Stimulated activated CD4-positive, alpha-beta T cell treated with anti-CD3 and anti-CD28 coated beads, TNF-alpha, amount 100 ng/mL, for 24 hours (primary cell): ENCODE measurements around the gene DOK6.

ENCODE experiments used
- DNase-seq, 3 experiments: peaks; one replicate each; pipeline ENCODE4 v3.0.0-alpha.2; 2020; ENCODE audit warnings: low read depth in 3 of 3

DOK6 gene

DNA sequence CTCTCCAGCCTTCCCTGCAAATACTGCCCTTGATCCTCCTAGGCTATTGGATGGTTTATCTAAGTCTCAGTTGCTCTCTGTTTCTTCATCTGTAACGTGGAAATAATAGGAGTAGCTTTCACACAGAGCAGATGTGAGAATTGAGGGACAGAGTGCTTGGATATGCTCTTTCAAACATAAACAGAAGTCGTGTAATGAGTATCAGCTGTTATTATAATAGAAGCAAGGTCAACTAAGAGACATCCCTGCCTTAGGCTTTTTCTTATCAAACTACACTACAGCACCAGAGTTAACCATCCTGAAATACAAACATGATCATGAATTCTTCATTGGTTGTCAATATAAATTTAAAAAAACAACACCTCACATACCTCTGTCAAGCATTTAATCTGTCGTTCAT lies 138.2 kb downstream of the DOK6 start:
- DNase-seq, result no peak

DNA sequence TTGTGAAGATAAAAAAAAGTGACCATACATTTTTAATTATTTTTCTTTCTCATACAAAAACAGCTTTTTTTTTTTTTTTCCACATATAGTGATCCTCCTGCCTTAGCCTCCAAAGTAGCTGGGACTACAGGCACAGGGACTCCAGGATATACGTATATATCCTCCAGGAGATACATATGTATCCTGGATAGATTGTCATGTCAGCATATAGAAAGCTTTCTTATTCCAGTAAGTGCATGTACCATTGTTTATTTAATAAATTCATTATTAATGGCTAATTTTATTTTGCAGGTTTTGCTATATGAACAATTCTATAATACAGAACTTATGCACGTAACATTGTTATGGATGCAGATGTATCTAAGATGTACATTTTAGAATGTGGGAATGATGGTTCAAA lies 138.7 kb downstream of the DOK6 start:
- no peak for DNase-seq

DNA sequence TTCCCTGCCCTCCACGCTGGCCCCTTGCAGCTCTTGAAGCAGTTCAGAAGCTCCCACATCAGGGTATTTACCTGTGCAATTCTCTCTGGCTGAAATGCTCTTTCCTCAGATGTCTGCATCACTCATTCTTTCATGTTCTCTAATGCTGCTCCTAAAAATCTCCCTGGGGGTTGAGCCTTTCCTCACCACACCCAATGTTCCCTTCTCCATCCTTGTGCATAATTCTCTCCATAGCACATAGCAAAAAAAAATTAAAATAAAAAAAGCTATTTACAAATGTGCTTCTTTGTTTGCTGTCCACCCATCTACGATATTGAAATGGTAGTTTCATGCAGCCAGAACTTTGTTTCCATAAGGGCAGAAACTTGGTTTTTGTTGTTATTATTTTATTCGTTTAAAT lies 155.5 kb downstream of the DOK6 start:
- DNase-seq, result no peak

DNA sequence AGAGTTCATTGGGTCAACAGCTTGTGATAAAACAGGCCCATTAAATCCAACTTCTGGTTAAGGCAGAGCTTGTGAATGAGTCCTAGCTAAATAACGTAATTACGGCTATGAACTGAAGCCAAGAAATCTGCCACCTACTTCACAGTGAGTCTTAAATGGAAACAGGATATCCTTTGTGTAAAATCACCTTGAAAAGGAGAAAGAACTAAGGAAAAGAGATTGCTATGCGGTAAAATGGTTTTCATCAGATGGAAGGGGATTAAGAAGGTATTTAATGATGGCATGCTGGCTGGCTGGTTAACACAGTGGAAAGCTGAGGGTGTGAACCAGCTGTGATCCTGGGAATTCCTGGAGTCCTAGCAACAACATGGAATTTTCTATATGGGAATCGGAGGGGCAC lies 156.6 kb downstream of the DOK6 start:
- DNase-seq, result no peak

DNA sequence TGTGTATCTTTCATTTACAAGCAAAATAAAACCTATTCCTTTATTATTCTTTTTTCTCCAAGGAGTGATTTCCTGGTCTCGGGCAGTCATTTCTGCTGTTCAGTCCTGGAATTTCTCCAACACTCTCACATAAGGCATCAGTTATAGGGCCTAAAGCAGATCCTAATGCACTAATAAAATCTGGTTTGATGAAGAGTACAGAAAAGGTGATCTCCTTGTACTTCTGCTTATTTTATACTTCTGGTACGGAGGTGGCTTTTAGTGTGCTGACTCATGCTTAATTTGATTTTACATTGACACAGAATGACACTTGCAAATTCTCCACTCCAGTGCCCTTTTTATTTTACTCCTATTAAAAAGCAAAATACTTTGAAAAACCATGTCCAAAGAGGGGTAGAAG lies 157.4 kb downstream of the DOK6 start:
- no peak for DNase-seq

DNA sequence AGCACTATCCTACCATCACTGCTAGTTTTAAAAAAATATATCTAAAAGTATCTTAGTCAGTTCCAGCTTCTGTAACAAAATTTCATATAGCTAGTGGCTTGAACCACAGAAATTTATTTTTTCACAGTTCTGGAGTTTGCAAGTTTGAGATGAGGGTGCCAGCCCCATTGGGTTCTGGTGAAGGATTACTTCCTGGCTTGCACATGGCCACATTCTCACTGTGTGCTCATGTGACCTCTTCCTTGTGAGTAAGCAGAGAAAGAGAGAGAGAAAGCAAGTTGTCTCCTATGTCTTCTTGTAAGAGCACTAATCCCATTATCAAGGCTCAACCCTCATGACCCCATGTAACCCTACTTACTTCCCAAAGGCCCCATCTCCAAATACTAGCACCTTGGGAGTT lies 158.9 kb downstream of the DOK6 start:
- DNase-seq, result no peak

DNA sequence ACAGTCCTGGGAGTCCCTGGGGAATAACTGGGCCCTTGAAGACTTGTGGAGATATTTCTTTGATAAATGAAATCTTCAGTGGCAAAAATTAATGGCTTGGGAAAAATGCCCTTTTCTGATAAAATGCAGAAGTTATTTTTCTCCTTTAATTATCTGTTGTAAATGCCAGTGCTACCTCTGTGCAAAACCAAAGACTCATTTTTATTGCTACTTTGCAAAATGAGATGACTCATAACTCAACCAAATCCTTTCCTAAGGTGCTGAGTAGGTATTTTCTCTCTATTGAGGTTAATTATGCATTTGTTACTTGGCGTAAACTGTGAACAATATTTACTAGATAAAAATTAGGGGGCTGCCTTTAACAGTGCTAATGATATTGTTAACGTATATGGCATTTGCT lies 163.9 kb downstream of the DOK6 start:
- no peak for DNase-seq

DNA sequence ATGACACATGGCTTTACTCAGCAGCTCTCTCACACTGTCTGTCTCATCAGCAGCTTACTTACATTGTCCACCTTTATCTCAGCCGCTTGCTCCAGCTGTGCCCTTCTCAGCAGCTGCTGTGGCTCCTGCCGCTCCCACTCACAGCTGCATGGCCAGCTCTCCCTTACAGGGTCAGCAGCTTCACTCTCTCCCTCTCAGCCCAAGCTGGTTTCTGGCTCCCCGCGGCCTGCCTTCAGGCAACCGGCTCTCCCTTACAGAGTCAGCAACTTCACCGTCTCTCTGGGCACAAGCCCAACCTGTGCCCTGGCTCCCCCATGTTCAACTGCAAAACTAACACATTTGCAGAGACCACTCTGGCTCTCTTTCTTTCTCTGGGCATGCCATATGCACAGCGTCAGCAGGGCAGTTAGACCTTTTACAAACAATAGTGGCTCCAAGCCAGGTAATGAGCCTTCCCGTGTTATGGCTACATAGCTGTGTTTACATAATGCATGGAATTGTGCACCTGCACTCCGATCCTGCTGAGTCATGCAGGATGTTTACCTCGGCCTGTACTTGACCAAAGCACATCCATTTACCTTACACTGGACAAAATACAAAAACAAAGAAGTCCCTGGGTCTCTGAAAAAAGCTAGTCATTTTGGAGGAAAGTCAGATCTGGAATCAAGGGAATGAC lies 167.3 kb downstream of the DOK6 start:
- DNase-seq, result no peak

DNA sequence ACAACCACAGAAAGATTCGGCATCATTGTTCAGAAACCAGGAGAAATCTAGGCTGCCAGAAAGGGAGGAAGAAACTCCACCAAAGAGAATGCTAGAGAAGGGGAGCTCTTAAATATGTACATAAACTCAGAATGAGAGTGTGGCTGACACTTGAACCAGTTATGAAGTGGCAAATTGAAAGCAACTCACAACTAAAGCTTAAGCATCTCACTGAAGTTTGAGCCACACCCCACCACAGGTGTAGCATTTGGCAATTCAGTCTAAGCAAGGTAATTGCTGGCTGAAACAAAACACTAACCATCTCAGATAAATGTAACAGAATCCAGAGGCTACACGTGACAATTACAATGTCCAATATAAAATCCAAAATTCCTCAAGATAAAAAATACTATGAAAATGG lies 168.4 kb downstream of the DOK6 start:
- no peak for DNase-seq

DNA sequence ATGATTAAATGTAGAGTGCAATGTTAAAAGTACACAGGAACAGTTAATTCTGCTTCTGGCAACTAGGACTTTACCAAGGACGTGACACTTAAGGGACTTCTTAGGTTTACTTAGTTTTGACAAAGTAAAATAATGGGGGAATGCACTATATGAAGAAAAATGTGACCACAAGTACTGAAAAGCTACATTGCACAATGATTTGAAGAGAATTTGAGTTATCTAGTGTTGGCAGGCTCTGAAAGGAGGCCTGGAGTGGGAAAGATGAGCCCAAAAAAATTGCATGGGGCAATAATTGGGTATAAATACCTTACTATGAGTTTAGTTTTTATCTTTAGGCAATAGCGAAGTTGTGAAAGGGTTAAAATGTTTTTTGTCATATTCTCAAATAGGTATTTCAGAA lies 173.7 kb downstream of the DOK6 start:
- DNase-seq, result no peak

DNA sequence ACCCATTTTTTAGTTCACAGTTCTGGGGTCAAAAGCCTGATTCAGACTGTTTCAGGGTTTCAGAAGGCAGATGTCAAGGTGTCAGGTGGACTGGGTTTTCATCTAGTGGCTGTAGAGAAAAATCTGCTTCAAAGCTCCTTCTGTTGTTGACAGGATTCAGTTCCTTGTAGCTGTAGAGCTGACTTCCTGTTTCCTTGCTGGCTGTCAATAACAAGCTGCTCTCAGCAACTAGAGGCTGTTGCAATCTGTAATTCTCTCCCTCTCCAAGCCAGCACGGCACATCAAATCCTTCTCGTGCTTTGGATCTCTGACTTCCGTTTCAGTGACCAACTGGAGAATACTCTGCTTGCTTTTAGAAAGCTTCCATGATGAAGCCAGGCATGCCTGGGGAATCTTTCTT lies 179.4 kb downstream of the DOK6 start:
- DNase-seq, result no peak

DNA sequence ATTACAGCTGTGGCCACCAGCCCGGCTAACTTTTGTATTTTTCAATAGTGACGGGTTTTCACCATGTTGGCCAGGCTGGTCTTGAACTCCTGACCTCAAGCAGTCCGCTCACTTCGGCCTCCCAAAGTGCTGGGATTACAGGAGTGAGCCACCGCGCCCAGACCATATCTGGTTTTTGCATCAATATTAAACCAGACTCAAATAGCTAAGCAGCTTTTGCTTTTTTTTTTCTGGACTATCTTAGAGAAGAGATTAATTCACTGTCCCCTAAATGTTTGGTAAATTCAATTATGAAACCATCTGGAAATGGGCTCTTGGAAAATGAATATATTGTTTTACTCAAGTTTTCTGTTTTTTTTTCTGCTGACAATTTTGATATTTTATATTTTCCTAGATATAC lies 183.7 kb downstream of the DOK6 start:
- no peak for DNase-seq

DNA sequence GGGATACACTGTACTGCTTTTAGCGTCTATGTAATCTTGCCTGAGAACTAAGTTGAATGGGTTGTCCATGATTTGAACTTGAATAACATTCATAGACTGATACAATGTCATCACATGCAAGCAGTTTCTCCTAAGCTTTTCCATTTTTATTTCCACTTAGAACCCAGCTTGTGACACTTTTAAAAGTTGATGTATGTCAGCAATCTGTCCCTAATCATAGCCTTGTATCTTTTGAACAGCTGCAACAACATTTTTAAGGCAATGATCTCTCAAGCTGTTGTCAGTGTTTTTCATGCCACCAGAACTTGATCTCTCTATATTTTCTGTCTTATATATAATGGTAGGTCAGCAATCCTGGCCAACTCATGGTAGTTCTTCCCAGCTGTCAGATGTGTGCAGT lies 185.0 kb downstream of the DOK6 start:
- no peak for DNase-seq

DNA sequence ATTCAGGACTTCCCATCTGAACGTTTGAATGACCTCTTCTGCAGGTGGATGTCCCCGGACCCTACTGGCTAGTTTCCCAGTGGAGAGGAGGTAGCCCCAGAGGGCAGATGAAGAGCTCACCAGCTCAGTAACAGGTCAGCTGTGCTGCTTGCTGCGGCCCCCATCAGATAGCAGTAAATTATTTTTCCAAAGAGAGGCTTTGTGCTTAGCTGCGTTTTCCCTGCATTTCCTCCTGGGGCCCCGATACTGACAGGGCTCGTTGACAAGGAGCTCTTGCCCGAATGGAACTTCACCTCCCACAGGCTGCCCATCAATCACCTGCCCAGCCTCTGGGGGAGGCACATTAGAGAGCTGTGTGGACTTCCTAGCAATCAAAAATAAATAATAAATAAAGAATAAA lies 185.8 kb downstream of the DOK6 start:
- DNase-seq, result no peak

DNA sequence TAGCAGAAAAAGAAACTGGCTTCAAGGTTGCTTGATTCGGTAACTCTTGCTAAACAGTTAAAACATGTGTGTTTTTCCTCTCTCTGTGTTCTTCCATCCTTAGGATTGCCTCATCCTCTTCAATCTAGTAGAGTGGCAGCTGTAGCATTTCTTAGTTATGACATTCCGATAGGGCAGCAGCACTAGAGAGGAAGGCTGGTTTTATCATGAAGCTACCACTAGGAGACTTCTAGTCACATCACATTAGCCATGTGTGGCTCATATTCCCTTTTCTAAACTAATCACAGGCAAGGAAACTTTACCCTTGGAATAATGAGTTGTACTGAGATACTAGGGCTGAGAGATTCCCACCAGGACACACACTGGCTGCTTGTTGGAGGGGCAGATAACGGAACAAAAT lies 187.6 kb downstream of the DOK6 start:
- DNase-seq, result no peak

DNA sequence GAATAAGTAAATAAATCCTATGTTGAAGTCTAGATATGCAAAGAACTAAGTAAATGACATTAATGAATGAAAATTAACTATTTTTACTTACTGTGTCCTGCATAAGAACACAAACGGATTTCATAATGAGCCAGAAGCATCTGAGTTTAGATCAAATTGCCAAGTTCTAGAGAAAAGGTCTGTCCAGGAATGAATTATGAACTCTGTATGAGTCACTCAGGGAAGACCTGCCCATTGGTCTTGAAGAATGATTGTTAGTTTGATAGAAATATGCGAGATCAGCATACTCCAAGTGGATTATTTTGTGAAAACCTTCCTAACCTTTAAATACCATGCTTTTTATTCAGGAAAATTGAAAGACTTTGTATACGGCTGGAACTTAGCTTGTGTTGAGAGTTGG lies 189.5 kb downstream of the DOK6 start:
- DNase-seq, result no peak

DNA sequence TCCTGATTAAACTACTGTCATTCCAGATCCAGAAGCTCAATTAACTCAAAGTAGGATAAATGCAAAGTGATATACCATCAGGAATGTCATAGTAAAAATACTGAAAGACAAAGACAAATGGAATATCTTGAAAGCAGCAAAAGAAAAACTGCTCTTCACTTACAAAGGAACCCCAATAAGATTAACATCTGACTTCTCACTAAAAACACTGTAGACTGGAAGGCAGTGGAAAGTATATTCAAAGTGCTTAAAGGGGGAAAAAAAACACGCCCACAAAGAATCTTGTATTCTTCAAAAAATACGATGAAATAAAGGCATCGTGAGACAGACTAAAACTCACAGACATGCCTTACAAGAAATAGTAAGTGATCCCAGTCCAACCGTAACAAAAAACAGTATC lies 195.7 kb downstream of the DOK6 start:
- no peak for DNase-seq

DNA sequence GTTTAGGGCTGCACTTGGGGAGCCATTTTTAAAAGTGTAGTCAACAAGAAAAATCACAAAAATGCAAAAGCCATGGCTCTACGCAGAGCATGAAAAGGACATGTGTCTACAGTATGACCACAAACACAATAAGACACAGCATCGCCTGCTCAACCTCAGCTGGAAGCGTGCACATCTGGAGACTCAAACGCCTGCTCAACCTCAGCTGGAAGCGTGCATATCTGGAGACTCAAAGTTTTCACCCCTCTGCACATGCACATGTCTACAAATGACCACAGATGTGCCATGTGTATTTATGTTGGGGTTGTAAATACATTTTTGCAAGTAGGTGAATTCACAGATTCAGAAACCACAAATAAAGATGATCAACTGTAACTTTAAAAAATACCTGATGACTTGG lies 196.9 kb downstream of the DOK6 start:
- no peak for DNase-seq

DNA sequence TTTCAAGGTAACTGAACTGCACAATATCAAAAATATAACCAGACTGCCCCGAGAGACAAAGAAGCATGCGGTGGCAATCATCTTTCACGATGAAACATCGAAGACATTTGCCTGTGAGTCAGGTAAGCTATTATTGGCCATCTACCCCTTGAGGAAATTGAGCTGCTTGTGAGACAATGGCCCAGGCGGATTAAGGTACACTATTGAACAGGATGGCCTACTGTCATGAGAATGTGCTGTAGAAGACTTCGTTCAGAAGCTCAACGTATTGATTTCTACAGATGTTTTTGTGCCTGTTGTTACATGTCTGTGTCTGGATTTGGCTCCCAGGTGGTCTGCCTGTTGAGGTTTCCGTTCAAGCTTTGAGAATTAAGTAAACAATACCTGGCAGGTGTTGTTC lies 198.7 kb downstream of the DOK6 start:
- DNase-seq, result no peak

DNA sequence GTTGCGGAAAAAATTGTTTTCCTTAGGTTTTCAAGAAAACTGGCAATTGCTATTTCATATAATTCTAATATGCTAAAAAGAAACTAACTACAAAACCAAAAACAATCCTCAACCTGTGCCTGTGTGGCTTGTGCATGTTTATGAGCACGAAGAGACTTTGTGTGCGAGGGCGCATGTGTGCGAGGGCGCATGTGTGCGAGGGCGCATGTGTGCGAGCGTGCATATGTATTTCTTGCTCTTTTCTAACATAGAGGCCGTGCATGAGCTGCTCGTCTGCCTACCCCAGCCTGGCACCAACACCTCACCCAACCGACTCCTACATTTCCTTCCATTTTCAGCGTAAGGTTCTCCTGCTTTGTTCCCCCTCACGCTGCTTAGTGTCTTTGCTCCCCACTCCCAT lies 211.6 kb downstream of the DOK6 start:
- DNase-seq, result no peak

DNA sequence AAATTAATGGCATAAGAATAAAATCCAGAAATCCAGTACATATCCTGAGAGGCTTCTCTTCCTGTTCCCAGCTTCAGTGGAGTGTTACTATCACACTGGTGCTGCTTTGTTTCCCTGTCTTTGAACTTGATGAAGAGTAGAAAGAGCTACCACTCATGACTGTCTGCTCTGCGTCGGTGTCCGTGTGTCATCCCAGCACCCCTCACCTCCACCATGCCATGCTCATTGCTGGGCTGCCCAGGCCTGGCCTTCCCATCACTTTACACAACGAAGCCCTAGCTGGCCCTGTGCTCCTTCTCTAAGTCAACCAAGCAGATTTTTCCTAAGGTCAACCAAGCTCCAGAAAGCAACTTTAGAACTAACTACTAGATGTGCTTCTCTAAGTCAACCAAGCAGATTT lies 215.4 kb downstream of the DOK6 start:
- DNase-seq, result no peak

DNA sequence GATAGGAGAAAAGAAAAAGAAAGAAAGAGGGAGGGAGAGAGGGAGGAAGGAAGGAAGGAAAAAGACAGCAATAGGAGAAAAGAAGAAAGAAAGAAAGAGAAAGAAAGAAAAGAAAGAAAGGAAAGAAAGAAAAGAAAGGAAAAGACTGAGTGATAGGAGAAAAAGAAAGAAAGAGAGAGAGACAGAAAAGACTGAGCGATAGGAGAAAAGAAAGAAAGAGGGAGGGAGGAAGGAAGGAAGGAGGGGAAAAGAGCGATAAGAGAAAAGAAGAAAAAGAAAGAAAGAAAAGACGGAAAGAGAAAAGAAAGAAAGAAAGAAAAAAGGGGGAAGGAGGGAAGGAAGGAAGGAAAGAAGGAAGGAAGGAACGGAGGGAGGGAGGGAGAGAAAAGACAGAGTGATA lies 216.7 kb downstream of the DOK6 start:
- no peak for DNase-seq

DNA sequence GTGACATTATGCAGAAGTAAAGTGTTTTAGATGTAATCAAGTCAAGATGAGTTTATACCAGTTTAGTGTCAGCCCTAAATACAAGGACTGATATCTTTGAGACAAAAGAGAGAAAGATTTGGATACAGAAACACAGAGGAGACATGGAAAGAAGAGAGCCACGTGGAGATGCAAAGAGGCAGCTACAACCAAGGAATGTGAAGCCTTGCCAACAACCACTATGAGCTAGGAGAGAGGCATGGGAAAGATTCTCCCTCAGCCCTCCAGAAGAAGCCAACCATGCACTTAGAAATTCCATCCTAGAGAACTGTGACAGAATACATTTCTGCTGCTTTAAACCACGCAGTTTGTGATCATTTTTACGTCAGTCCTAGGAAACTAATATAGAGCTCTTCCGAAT lies 217.2 kb downstream of the DOK6 start:
- DNase-seq, result no peak

DNA sequence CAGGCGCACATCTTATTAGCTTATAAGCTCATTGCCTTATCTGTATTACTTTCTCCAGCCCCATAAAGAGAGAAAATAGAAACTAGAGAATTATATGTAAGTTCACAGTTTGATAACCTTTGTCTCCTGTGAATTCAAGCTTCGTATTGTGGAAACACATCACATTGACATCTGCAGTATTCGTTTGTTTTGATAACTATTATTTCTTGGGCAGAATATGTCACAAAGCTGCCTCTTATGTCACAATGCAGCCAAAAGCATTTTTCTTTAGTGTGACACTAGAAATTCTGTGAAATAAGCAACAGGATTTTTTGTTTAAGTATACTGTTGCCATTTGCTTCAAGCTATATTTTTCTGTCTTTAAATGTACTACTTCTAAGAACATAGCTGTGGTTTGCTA lies 221.5 kb downstream of the DOK6 start:
- no peak for DNase-seq

DNA sequence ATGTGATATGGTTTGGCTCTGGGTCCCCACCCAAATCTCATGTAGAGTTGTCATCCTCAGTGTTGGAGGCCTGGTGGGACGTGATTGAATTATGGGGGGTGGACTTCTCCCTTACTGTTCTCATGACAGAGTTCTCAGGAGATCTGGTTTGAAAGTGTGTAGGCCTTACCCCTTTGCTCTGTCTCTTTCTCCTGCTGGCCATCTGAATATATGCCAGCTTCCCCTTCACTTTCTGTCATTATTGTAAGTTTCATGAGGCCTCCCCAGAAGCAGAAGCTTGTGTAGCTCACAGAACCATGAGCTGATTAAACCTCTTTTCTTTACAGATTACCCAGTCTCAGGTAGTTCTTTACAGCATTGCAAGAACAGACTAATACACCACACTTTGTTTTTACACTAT lies 222.3 kb downstream of the DOK6 start:
- DNase-seq, result no peak
